ENCODE measurements around the gene TERB1.

TERB1 gene

DNA sequence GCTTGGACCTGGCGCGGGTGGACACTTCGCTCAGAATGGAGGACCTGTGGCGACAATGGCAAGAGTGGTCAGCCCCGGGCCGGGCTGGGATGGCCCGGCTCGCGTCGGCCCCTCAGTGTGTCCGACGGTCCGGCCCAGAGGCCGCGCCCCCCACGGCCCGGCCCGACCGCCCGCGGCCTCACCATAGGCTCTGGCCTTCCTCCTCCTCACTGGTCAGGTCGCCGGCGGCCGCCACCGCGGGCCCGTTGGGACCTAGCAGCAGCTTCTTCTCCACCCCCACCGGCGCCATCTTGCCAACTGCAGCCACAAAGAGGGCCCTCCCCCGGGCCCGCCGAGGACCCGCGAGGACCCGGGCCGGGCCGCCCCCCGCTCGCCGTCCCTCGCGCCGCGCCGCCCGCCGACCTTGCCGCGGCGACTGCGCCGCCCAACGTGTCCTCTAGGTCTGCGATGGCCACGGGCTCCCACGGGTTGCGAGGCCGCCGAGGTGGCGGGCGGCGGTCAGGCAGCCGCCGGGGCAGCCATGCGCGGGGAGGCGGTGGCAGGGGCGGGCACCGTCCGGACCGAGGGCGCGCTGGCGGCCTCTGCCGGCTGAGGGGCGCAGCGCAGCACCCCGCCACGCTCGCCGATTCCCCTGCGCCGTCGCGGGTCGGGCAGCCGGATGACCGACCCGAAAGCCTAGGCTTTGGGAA is 49.9 kb downstream of the TERB1 start, which contains the start of gene DYNC1LI2:
TSS of gene DYNC1LI2 (minus strand) at position 307 of the 689 bp plus-strand sequence. CDS start at position 289, 18 bp downstream.
- TF ChIP-seq, protein P1, sequence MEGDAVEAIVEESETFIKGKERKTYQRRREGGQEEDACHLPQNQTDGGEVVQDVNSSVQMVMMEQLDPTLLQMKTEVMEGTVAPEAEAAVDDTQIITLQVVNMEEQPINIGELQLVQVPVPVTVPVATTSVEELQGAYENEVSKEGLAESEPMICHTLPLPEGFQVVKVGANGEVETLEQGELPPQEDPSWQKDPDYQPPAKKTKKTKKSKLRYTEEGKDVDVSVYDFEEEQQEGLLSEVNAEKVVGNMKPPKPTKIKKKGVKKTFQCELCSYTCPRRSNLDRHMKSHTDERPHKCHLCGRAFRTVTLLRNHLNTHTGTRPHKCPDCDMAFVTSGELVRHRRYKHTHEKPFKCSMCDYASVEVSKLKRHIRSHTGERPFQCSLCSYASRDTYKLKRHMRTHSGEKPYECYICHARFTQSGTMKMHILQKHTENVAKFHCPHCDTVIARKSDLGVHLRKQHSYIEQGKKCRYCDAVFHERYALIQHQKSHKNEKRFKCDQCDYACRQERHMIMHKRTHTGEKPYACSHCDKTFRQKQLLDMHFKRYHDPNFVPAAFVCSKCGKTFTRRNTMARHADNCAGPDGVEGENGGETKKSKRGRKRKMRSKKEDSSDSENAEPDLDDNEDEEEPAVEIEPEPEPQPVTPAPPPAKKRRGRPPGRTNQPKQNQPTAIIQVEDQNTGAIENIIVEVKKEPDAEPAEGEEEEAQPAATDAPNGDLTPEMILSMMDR (IDR thresholded peaks at IDR 0.05; ENCODE audit: low read depth, low read length): peak; percentile 56
- TF ChIP-seq, protein P2, sequence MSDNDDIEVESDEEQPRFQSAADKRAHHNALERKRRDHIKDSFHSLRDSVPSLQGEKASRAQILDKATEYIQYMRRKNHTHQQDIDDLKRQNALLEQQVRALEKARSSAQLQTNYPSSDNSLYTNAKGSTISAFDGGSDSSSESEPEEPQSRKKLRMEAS (IDR thresholded peaks at IDR 0.05; ENCODE audit: low read depth, low read length): peak; percentile 21; the same call in 1 of the 2 replicates
- TF ChIP-seq POLR2A (IDR thresholded peaks at IDR 0.05; ENCODE audit: extremely low read depth, insufficient read length): peak; percentile 64
- no peak for TF ChIP-seq MYC (IDR thresholded peaks at IDR 0.05; ENCODE audit: low read depth, low read length)
- DNase-seq (ENCODE audit: low read depth): peak; percentile 88
- peak within 1 kb of the TSS; percentile 93 for H3K4me3 ChIP-seq (ENCODE audit: low read depth, low read length)

DNA sequence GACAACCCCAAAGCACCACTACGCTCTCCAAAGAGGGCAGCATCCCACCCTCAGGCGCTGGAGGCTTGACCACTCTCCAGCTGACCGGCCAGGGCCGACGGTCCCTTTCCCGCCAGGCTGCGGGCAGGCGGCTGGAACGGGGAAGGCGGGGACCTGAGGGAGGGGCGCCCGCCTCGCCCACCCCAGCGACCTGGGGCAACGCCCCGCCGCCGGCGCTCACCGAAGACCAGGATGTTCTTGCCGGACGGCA is 50.4 kb downstream of the TERB1 start:
- peak overlapping the region; percentile 93 for H3K4me3 ChIP-seq (ENCODE audit: low read depth, low read length)
- TF ChIP-seq POLR2A (IDR thresholded peaks at IDR 0.05; ENCODE audit: extremely low read depth, insufficient read length) (no peak), MYC (IDR thresholded peaks at IDR 0.05; ENCODE audit: low read depth, low read length) (no peak)
- TF ChIP-seq, protein P2 (IDR thresholded peaks at IDR 0.05; ENCODE audit: low read depth, low read length): no peak
- TF ChIP-seq, protein P1 (IDR thresholded peaks at IDR 0.05; ENCODE audit: low read depth, low read length): no peak
- peak; percentile 44 for DNase-seq (ENCODE audit: low read depth)

GRCh38 chr16:66750279-66751052 is 50.9 kb downstream of the TERB1 start:
- DNase-seq (ENCODE audit: low read depth): peak; percentile 35
- TF ChIP-seq MYC (IDR thresholded peaks at IDR 0.05; ENCODE audit: low read depth, low read length): no peak
- TF ChIP-seq, protein P2 (IDR thresholded peaks at IDR 0.05; ENCODE audit: low read depth, low read length): no peak
- TF ChIP-seq, protein P1 (IDR thresholded peaks at IDR 0.05; ENCODE audit: low read depth, low read length): no peak
- TF ChIP-seq POLR2A (IDR thresholded peaks at IDR 0.05; ENCODE audit: extremely low read depth, insufficient read length): no peak
- H3K4me3 ChIP-seq (ENCODE audit: low read depth, low read length): peak overlapping the region; percentile 93

- peak overlapping the region; percentile 36 for H3K4me3 ChIP-seq (ENCODE audit: low read depth, low read length)
Observed at GRCh38 chr16:66746682-66747081, 54.7 kb downstream of the TERB1 start.

GRCh38 chr16:66746048-66746447 is 55.3 kb downstream of the TERB1 start:
- peak overlapping the region; percentile 36 for H3K4me3 ChIP-seq (ENCODE audit: low read depth, low read length)
- TF ChIP-seq MYC (IDR thresholded peaks at IDR 0.05; ENCODE audit: low read depth, low read length) (0 out of 2 replicates have a peak, but pooled peaks have one; percentile 17), POLR2A (IDR thresholded peaks at IDR 0.05; ENCODE audit: extremely low read depth, insufficient read length) (no peak)
- TF ChIP-seq, protein P2 (IDR thresholded peaks at IDR 0.05; ENCODE audit: low read depth, low read length): peak; percentile 80

More at GRCh38 chr16:66746682-66747081, 54.7 kb downstream of the TERB1 start:
- TF ChIP-seq, protein P2 (IDR thresholded peaks at IDR 0.05; ENCODE audit: low read depth, low read length): peak; percentile 73
- TF ChIP-seq POLR2A (IDR thresholded peaks at IDR 0.05; ENCODE audit: extremely low read depth, insufficient read length) (no peak), MYC (IDR thresholded peaks at IDR 0.05; ENCODE audit: low read depth, low read length) (peak; percentile 57; the same call in 1 of the 2 replicates)
- TF ChIP-seq, protein P1 (IDR thresholded peaks at IDR 0.05; ENCODE audit: low read depth, low read length): no peak
- peak; percentile 99 for DNase-seq (ENCODE audit: low read depth)

More at GRCh38 chr16:66746048-66746447, 55.3 kb downstream of the TERB1 start:
- DNase-seq (ENCODE audit: low read depth): peak; percentile 60
